ENCODE data around the gene GRK2. TPM values are rescaled to one million over a fixed set of nuclear protein-coding genes. Genes with fewer than 3 reads are reported as not detected.

Gene GRK2
- total and polyA plus RNA-seq, 2 of the 13 experiments (the other 11 are each of a cell fraction or from before 2014, with no cell fraction given), result 31.3 to 42.4 TPM

GRCh38 chr11:67262731-67263675 is 3.3 kb upstream of the GRK2 start (continued):
- TF ChIP-seq TGIF2 (CRISPR knock-in tag; IDR thresholded peaks at IDR 0.05) (0 out of 2 replicates have a peak, but pooled peaks have one; percentile 25), ZNF263 (CRISPR knock-in tag; IDR thresholded peaks at IDR 0.05) (peak; percentile 53), ZBTB25 (CRISPR knock-in tag; IDR thresholded peaks at IDR 0.05) (peak; percentile 28; the same call in 1 of the 2 replicates), ZBED4 (CRISPR knock-in tag; IDR thresholded peaks at IDR 0.05; ENCODE audit: borderline replicate concordance) (0 out of 2 replicates have a peak, but pooled peaks have one; percentile 19), ZBTB7B (CRISPR knock-in tag; IDR thresholded peaks at IDR 0.05) (peak; percentile 24; the same call in 1 of the 2 replicates), RBFOX2 (IDR thresholded peaks at IDR 0.05; ENCODE audit: low read depth, low read length) (no peak), SKI (IDR thresholded peaks at IDR 0.05; ENCODE audit: partially characterized antibody) (no peak), ZSCAN9 (CRISPR knock-in tag; IDR thresholded peaks at IDR 0.05; ENCODE audit: borderline replicate concordance) (0 out of 2 replicates have a peak, but pooled peaks have one; percentile 6), ZNF660 (CRISPR knock-in tag; IDR thresholded peaks at IDR 0.05; ENCODE audit: borderline replicate concordance, low read depth) (no peak), ATF3 (CRISPR knock-in tag; IDR thresholded peaks at IDR 0.05) (no peak), ELF4 (CRISPR knock-in tag; IDR thresholded peaks at IDR 0.05; ENCODE audit: borderline replicate concordance) (peak; percentile 50; the same call in 1 of the 2 replicates), SALL1 (CRISPR knock-in tag; IDR thresholded peaks at IDR 0.05) (0 out of 2 replicates have a peak, but pooled peaks have one; percentile 49), ZHX2 (IDR thresholded peaks at IDR 0.05; ENCODE audit: low read depth) (peak; percentile 58; the same call in 1 of the 2 replicates), ZHX2 (CRISPR knock-in tag; IDR thresholded peaks at IDR 0.05; ENCODE audit: borderline replicate concordance) (no peak), HNRNPH1 (optimal IDR thresholded peaks at IDR 0.05; ENCODE audit: low read depth, low read length) (no peak), RARG (CRISPR knock-in tag; IDR thresholded peaks at IDR 0.05; ENCODE audit: low read depth) (no peak), POGZ (CRISPR knock-in tag; IDR thresholded peaks at IDR 0.05) (peak; percentile 51; the same call in 1 of the 2 replicates)

All from HepG2 (cell line).